H9 (cell line): ENCODE data around the gene PLCD3. TPM values are rescaled to one million over a fixed set of nuclear protein-coding genes. Genes with fewer than 3 reads are reported as not detected.

Experiments used
- DNase-seq: peaks from one replicate; pipeline ENCODE4 v3.0.0-alpha.2; 2017
- H2AFZ ChIP-seq: one replicate; pipeline ENCODE4 v1.6.1; 2013; ENCODE audit warnings: mild to moderate bottlenecking, low read length, control low read depth, moderate library complexity
- H2AK5ac ChIP-seq: 2 replicates; pipeline ENCODE4 v1.6.1; 2013; ENCODE audit warnings: low read length, control low read depth, mixed read lengths; ENCODE audit not compliant: insufficient read length
- H2BK120ac ChIP-seq: one replicate; pipeline ENCODE4 v1.6.1; 2013; ENCODE audit warnings: low read depth, mild to moderate bottlenecking, low read length, control low read depth, inconsistent platforms; ENCODE audit not compliant: poor library complexity, severe bottlenecking
- H2BK12ac ChIP-seq: 2 replicates; pipeline ENCODE4 v1.6.1; 2013; ENCODE audit warnings: low read length, control low read depth, mixed read lengths, low read depth; ENCODE audit not compliant: insufficient read length
- H2BK15ac ChIP-seq: 2 replicates; pipeline ENCODE4 v1.6.1; 2013; ENCODE audit warnings: low read depth, low read length, control low read depth
- H2BK20ac ChIP-seq: one replicate; pipeline ENCODE4 v1.6.1; 2013; ENCODE audit warnings: low read depth, mild to moderate bottlenecking, low read length, control low read depth, inconsistent platforms; ENCODE audit not compliant: poor library complexity, severe bottlenecking
- H2BK5ac ChIP-seq: 2 replicates; pipeline ENCODE4 v1.6.1; 2013; ENCODE audit warnings: low read length, control low read depth, mixed read lengths; ENCODE audit not compliant: insufficient read length
- H3K14ac ChIP-seq: 2 replicates; pipeline ENCODE4 v1.6.1; 2013; ENCODE audit warnings: low read length, control low read depth; ENCODE audit not compliant: insufficient read depth
- H3K18ac ChIP-seq: 2 replicates; pipeline ENCODE4 v1.6.1; 2013; ENCODE audit warnings: low read depth, mild to moderate bottlenecking, mixed read lengths, low read length, control low read depth; ENCODE audit not compliant: insufficient read length
- H3K23ac ChIP-seq: 2 replicates; pipeline ENCODE4 v1.6.1; 2013; ENCODE audit warnings: low read length, control low read depth, mixed read lengths, low read depth; ENCODE audit not compliant: insufficient read length
- H3K23me2 ChIP-seq: 2 replicates; pipeline ENCODE4 v1.6.1; 2013; ENCODE audit warnings: low read depth, mild to moderate bottlenecking, mixed read lengths, low read length, control low read depth; ENCODE audit not compliant: insufficient read length, poor library complexity, severe bottlenecking
- H3K27ac ChIP-seq: 2 replicates; pipeline ENCODE4 v1.5.1; 2013; ENCODE audit warnings: low read length, control low read depth, mixed read lengths, low read depth; ENCODE audit not compliant: insufficient read length
- H3K27me3 ChIP-seq: 2 replicates; pipeline ENCODE4 v1.6.1; 2013; ENCODE audit warnings: low read length, control low read depth, inconsistent platforms; ENCODE audit not compliant: insufficient read depth
- H3K4ac ChIP-seq: 2 replicates; pipeline ENCODE4 v1.6.1; 2013; ENCODE audit warnings: low read depth, mild to moderate bottlenecking, control low read depth, inconsistent platforms, low read length, moderate library complexity
- H3K4me1 ChIP-seq: 2 replicates; pipeline ENCODE4 v1.6.1; 2013; ENCODE audit warnings: low read length, control low read depth, inconsistent platforms; ENCODE audit not compliant: insufficient read depth
- H3K4me2 ChIP-seq: 2 replicates; pipeline ENCODE4 v1.6.1; 2013; ENCODE audit warnings: low read length, control low read depth, mixed read lengths; ENCODE audit not compliant: insufficient read length, insufficient read depth
- H3K56ac ChIP-seq: 2 replicates; pipeline ENCODE4 v1.6.1; 2013; ENCODE audit warnings: low read depth, mild to moderate bottlenecking, mixed read lengths, low read length, control low read depth; ENCODE audit not compliant: insufficient read length
- H3K79me1 ChIP-seq: 2 replicates; pipeline ENCODE4 v1.6.1; 2013; ENCODE audit warnings: low read depth, mild to moderate bottlenecking, moderate library complexity, low read length, control low read depth, inconsistent platforms; ENCODE audit not compliant: insufficient read depth, poor library complexity, severe bottlenecking
- H3K79me2 ChIP-seq: 2 replicates; pipeline ENCODE4 v1.6.1; 2013; ENCODE audit warnings: low read length, control low read depth, inconsistent platforms; ENCODE audit not compliant: insufficient read depth
- H3K9ac ChIP-seq: 2 replicates; pipeline ENCODE4 v1.6.1; 2013; ENCODE audit warnings: low read length, control low read depth, mixed read lengths; ENCODE audit not compliant: insufficient read length; ENCODE audit errors: extremely low read depth
- H3K9me3 ChIP-seq: one replicate; pipeline ENCODE4 v1.6.1; 2013; ENCODE audit warnings: low read depth, low read length, inconsistent platforms; ENCODE audit not compliant: control insufficient read depth
- H3T11ph ChIP-seq: one replicate; pipeline ENCODE4 v1.6.1; 2013; ENCODE audit warnings: mild to moderate bottlenecking, low read length, control low read depth, inconsistent platforms
- H4K20me1 ChIP-seq: one replicate; pipeline ENCODE4 v1.6.1; 2013; ENCODE audit not compliant: control insufficient read depth, insufficient read length, insufficient read depth
- H4K5ac ChIP-seq: 2 replicates; pipeline ENCODE4 v1.6.1; 2013; ENCODE audit warnings: low read depth, mild to moderate bottlenecking, mixed read lengths, low read length, control low read depth; ENCODE audit not compliant: insufficient read length
- H4K8ac ChIP-seq: replicated peaks from 2 replicates; pipeline ENCODE4 v1.6.1; 2013; ENCODE audit warnings: low read length, control low read depth, mixed read lengths, low read depth; ENCODE audit not compliant: insufficient read length
- H4K91ac ChIP-seq: 2 replicates; pipeline ENCODE4 v1.6.1; 2013; ENCODE audit warnings: low read depth, mild to moderate bottlenecking, moderate library complexity, mixed read lengths, low read length, control low read depth; ENCODE audit not compliant: insufficient read length
- H3K27ac Mint-ChIP-seq, 3 experiments: 2 replicates in 2 of 3; 3 replicates in 1 of 3; pipeline ENCODE4 v1.8.0; 2020 to 2021; ENCODE audit warnings: mixed read lengths in 3 of 3, mild to moderate bottlenecking in 1 of 3, moderate library complexity in 1 of 3
- H3K27me3 Mint-ChIP-seq: 2 replicates; pipeline ENCODE4 v1.8.0; 2021; ENCODE audit warnings: low read depth, mild to moderate bottlenecking, moderate library complexity, mixed read lengths
- H3K36me3 Mint-ChIP-seq, 3 experiments: 2 replicates in 2 of 3; 3 replicates in 1 of 3; pipeline ENCODE4 v1.8.0; 2020 to 2021; ENCODE audit warnings: low read depth in 3 of 3, mixed read lengths in 3 of 3; ENCODE audit not compliant: insufficient read depth in 1 of 3
- H3K4me1 Mint-ChIP-seq, 2 experiments: 2 replicates each; pipeline ENCODE4 v1.8.0; 2020; ENCODE audit warnings: mixed read lengths in 2 of 2
- H3K4me3 Mint-ChIP-seq, 2 experiments: 2 replicates in 1 of 2; 3 replicates in 1 of 2; pipeline ENCODE4 v1.8.0; 2020 to 2021; ENCODE audit warnings: mild to moderate bottlenecking in 2 of 2, mixed read lengths in 2 of 2, moderate library complexity in 1 of 2
- H3K9me3 Mint-ChIP-seq, 2 experiments: 2 replicates in 1 of 2; 3 replicates in 1 of 2; pipeline ENCODE4 v1.8.0; 2020; ENCODE audit warnings: mild to moderate bottlenecking in 2 of 2, mixed read lengths in 2 of 2, moderate library complexity in 1 of 2
- CTCF ChIP-seq: fragments of 200-600 bp; sonication (generic); conservative IDR thresholded peaks from 3 replicates; pipeline ENCODE4 v1.8.0; 2021; ENCODE audit warnings: antibody characterized with exemption, mild to moderate bottlenecking
- WGBS: extraction: QIAGEN DNeasy Blood & Tissue Kit; methylation state at CpG from one replicate; pipeline ENCODE4 v1.1.7; 2013; ENCODE audit warnings: missing lambda C conversion rate, low lambda C conversion rate, mixed read lengths; ENCODE audit not compliant: insufficient read length; ENCODE audit errors: extremely low coverage; 5-methylcytosine and 5-hydroxymethylcytosine counted together
- total RNA-seq: library from RNA; stranded (reverse); gene quantifications from 2 replicates; pipeline ENCODE4 v1.2.1, GENCODE V29; 2021

The PLCD3 gene
- total RNA-seq, 1 experiment from 2014 or later, result 41.6 TPM

GRCh38 chr17:45086865-45087503 is 45.3 kb downstream of the PLCD3 start:
- H3K27ac Mint-ChIP-seq, result no peak overlapping the region; a peak in 1 of 7 replicates
- Histone ChIP-seq H3K23ac (no peak overlapping the region), H2BK5ac (no peak overlapping the region), H3K27ac (no peak overlapping the region), H3K4me2 (no peak overlapping the region), H4K8ac (no peak overlapping the region), H2BK120ac (no peak overlapping the region), H4K20me1 (no peaks in the 10 kb centered on the region), H4K5ac (no peak overlapping the region), H3K27me3 (no peaks in the 10 kb centered on the region), H2BK20ac (no peak overlapping the region), H3K79me1 (no peaks in the 10 kb centered on the region), H3K9ac (no peak overlapping the region), H4K91ac (no peak overlapping the region), H2BK12ac (no peak overlapping the region), H3K4me1 (peaks cover 2% of the 10 kb centered on the region; the same call in 1 of the 2 replicates), H2AK5ac (no peak overlapping the region), H3K79me2 (no peaks in the 10 kb centered on the region), H2AFZ (no peak overlapping the region), H2BK15ac (no peak overlapping the region), H3K9me3 (no peaks in the 10 kb centered on the region), H3T11ph (no peak overlapping the region), H3K56ac (no peak overlapping the region), H3K18ac (no peak overlapping the region), H3K23me2 (no peaks in the 10 kb centered on the region), H3K4ac (no peak overlapping the region), H3K14ac (no peak overlapping the region)
- TF ChIP-seq CTCF, result no peak
- no peaks in the 10 kb centered on the region for H3K9me3 Mint-ChIP-seq
- H3K27me3 Mint-ChIP-seq, result no peaks in the 10 kb centered on the region
- H3K4me3 Mint-ChIP-seq, result no peak overlapping the region
- peaks cover 26 to 88% (median 67%) of the 10 kb centered on the region in 3 experiments; a peak in 6 of 7 replicates for H3K36me3 Mint-ChIP-seq
- no CpG with 5 or more reads among the region's 6 CpGs for WGBS
- no peak for DNase-seq
- H3K4me1 Mint-ChIP-seq, result peaks cover 11 to 12% of the 10 kb centered on the region in 2 experiments
